B cell (primary cell): ENCODE results near the gene LYAR. TPM values are rescaled to one million over a fixed set of nuclear protein-coding genes. Genes with fewer than 3 reads are reported as not detected.

Experiments used
- ATAC-seq: fragments of 200-7000 bp; cut with Tn5 transposase; one replicate; pipeline ENCODE4 v1.10.0; 2021; ENCODE audit warnings: low read depth, mild to moderate bottlenecking, moderate number of reproducible peaks, moderate library complexity
- CTCF ChIA-PET: fragments of 350-600 bp; sonication (Branson Sonifier 250); formaldehyde crosslinking; loops from one replicate; lab custom pipeline; 2021; ENCODE audit warnings: antibody characterized with exemption, inconsistent platforms; lab: Charles Lee
- POLR2A ChIA-PET: fragments of 350-600 bp; sonication (Branson Sonifier 250); formaldehyde crosslinking; loops from one replicate; lab custom pipeline; 2021; ENCODE audit warnings: antibody characterized with exemption; lab: Charles Lee
- DNase-seq: peaks from one replicate; pipeline ENCODE4 v3.0.0; 2013
- H2AFZ ChIP-seq: 2 replicates; pipeline ENCODE4 v1.6.1; 2012; ENCODE audit warnings: mild to moderate bottlenecking, low read depth, low read length; ENCODE audit not compliant: insufficient read depth, poor library complexity, severe bottlenecking
- H3K27ac ChIP-seq, 2 donors: 1 replicate in 1 of 2; 2 replicates in 1 of 2; pipeline ENCODE4 v1.5.1; 2012 to 2013; ENCODE audit warnings: low read length in 2 of 2, mild to moderate bottlenecking in 2 of 2, moderate library complexity in 1 of 2
- H3K27me3 ChIP-seq, 4 experiments: fragments of 200-600 bp in 1 of 4; sonication (generic) in 1 of 4; replicated peaks in 1 of 4; 1 replicate in 2 of 4; 2 replicates in 2 of 4; pipeline versions ENCODE4 v1.6.1 to v1.7.0; 2013 to 2016; ENCODE audit warnings: low read length in 3 of 4, mild to moderate bottlenecking in 2 of 4, mixed read lengths in 1 of 4, moderate library complexity in 1 of 4; ENCODE audit not compliant: insufficient read depth in 4 of 4, control insufficient read depth in 3 of 4; ENCODE audit errors: control extremely low read depth in 1 of 4
- H3K36me3 ChIP-seq, 2 experiments: replicated peaks in 1 of 2; 1 replicate in 1 of 2; 2 replicates in 1 of 2; pipeline versions ENCODE4 v1.6.1 to v1.7.1; 2013; ENCODE audit warnings: low read length in 1 of 2; ENCODE audit not compliant: insufficient read depth in 2 of 2, control insufficient read depth in 1 of 2; ENCODE audit errors: control extremely low read depth in 1 of 2, extremely low read depth in 1 of 2
- H3K4me1 ChIP-seq, 2 donors: fragments of 200-600 bp in 1 of 2; sonication (generic) in 1 of 2; 1 replicate in 1 of 2; 2 replicates in 1 of 2; pipeline versions ENCODE4 v1.5.1 to v1.6.1; 2013 to 2017; ENCODE audit warnings: low read length in 2 of 2; ENCODE audit not compliant: control insufficient read depth in 2 of 2, insufficient read depth in 2 of 2
- H3K4me2 ChIP-seq: replicated peaks from 2 replicates; pipeline ENCODE3; 2012; ENCODE audit warnings: mild to moderate bottlenecking, low read depth, low read length; ENCODE audit not compliant: poor library complexity, severe bottlenecking
- H3K4me3 ChIP-seq, 5 experiments: fragments of 200-600 bp in 1 of 5; sonication (generic) in 1 of 5; 1 replicate in 3 of 5; 2 replicates in 2 of 5; pipeline versions ENCODE4 v1.5.1 to v1.7.0; 2011 to 2016; ENCODE audit warnings: low read length in 4 of 5, mild to moderate bottlenecking in 4 of 5, low read depth in 2 of 5, control low read depth in 1 of 5, moderate library complexity in 1 of 5; ENCODE audit not compliant: insufficient read depth in 1 of 5; ENCODE audit errors: control extremely low read depth in 1 of 5, extremely low read depth in 1 of 5
- H3K79me2 ChIP-seq: fragments of 200-600 bp; sonication (generic); one replicate; pipeline ENCODE4 v1.6.0; 2016; ENCODE audit warnings: low read length; ENCODE audit not compliant: control insufficient read depth, insufficient read depth
- H3K9ac ChIP-seq: fragments of 200-600 bp; sonication (generic); 2 replicates; pipeline ENCODE4 v1.6.1; 2017; ENCODE audit warnings: mild to moderate bottlenecking, low read length, moderate library complexity
- H3K9me3 ChIP-seq, 3 donors: one replicate each; pipeline versions ENCODE4 v1.6.1 to v1.7.1; 2013; ENCODE audit warnings: low read length in 2 of 3; ENCODE audit not compliant: control insufficient read depth in 2 of 3, insufficient read depth in 1 of 3; ENCODE audit errors: control extremely low read depth in 1 of 3
- H4K20me1 ChIP-seq: 2 replicates; pipeline ENCODE4 v1.6.0; 2012; ENCODE audit warnings: mild to moderate bottlenecking, low read length; ENCODE audit not compliant: insufficient read depth, control insufficient read depth, poor library complexity, severe bottlenecking
- H3K27ac Mint-ChIP-seq: one replicate; pipeline ENCODE4 v1.8.0; 2021; ENCODE audit warnings: mixed read lengths
- H3K27me3 Mint-ChIP-seq: one replicate; pipeline ENCODE4 v1.8.0; 2021; ENCODE audit warnings: mixed read lengths
- H3K4me1 Mint-ChIP-seq: one replicate; pipeline ENCODE4 v1.8.0; 2021; ENCODE audit warnings: mixed read lengths
- H3K4me3 Mint-ChIP-seq: one replicate; pipeline ENCODE4 v1.8.0; 2021; ENCODE audit warnings: mixed read lengths
- H3K9me3 Mint-ChIP-seq: one replicate; pipeline ENCODE4 v1.8.0; 2022; ENCODE audit warnings: mixed read lengths; ENCODE audit not compliant: insufficient read depth
- CTCF ChIP-seq: fragments of 200-600 bp; IDR thresholded peaks from one replicate; pipeline ENCODE4 v1.8.0; 2022; ENCODE audit warnings: antibody characterized with exemption, mild to moderate bottlenecking
- EZH2 ChIP-seq: IDR thresholded peaks from 2 replicates; pipeline ENCODE4 v1.6.1; 2012; ENCODE audit warnings: borderline replicate concordance, low read depth, mild to moderate bottlenecking, moderate library complexity, low read length; ENCODE audit not compliant: insufficient read depth, poor library complexity, severe bottlenecking
- WGBS: methylation state at CpG from one replicate; pipeline ENCODE4 v1.1.5; 2013; ENCODE audit warnings: missing lambda C conversion rate; ENCODE audit not compliant: insufficient coverage; 5-methylcytosine and 5-hydroxymethylcytosine counted together
- intact Hi-C: fragments of 100-400 bp; cut with micrococcal nuclease; formaldehyde crosslinking; loops from one replicate; pipeline ENCODE4 v1.10.0; 2022
- polyA plus RNA-seq: library from polyadenylated mRNA; depleted of rRNA; stranded (reverse); fragments of >200 nt; gene quantifications from 2 replicates; pipeline ENCODE4 v1.2.3, GENCODE V29; 2012
- total RNA-seq, 2 donors: library from RNA; stranded (reverse); fragments of 120-200 nt in 1 of 2; gene quantifications; 1 replicate in 1 of 2; 2 replicates in 1 of 2; pipeline versions ENCODE4 v1.2.3 to v1.2.4, GENCODE V29; 2013 to 2022

The LYAR gene
- total and polyA plus RNA-seq, 2 donors (not counting 1 experiment from before 2014, with no cell fraction given), result 3.0 to 11.5 TPM

- 100% methylated on average over 3 of the region's 10 CpGs for WGBS
- H2AFZ ChIP-seq, result no peak overlapping the region
- H3K27me3 Mint-ChIP-seq, result no peaks in the 10 kb centered on the region
- intact Hi-C loops, result no loop called here
- H3K4me1 Mint-ChIP-seq, result no peaks in the 10 kb centered on the region
- H3K27ac ChIP-seq, result no peak overlapping the region
- no peaks in the 10 kb centered on the region for H3K9me3 ChIP-seq
- H3K36me3 ChIP-seq, result peaks cover 0 to 48% of the 10 kb centered on the region in 2 experiments
- DNase-seq, result no peak
- ChIA-PET POLR2A (no interaction called here), CTCF (no interaction called here)
- H3K4me2 ChIP-seq, result no peak overlapping the region
- H3K79me2 ChIP-seq, result no peaks in the 10 kb centered on the region
- ATAC-seq, result no peak
- no peaks in the 10 kb centered on the region for H3K9me3 Mint-ChIP-seq
- TF ChIP-seq CTCF (no peak), EZH2 (no peak)
- no peaks in the 10 kb centered on the region for H4K20me1 ChIP-seq
- H3K4me3 Mint-ChIP-seq, result no peak overlapping the region
- H3K9ac ChIP-seq, result no peak overlapping the region
- H3K27ac Mint-ChIP-seq, result no peak overlapping the region
- no peak overlapping the region for H3K4me3 ChIP-seq
- H3K27me3 ChIP-seq, result no peaks in the 10 kb centered on the region
- H3K4me1 ChIP-seq, result no peaks in the 10 kb centered on the region
Measured at GRCh38 chr4:4271912-4272311, 18.0 kb downstream of the LYAR start.

GRCh38 chr4:4270529-4270928 is 19.4 kb downstream of the LYAR start:
- DNase-seq (no peak), ATAC-seq (no peak)
- Mint-ChIP-seq H3K27me3 (no peaks in the 10 kb centered on the region), H3K27ac (no peak overlapping the region), H3K9me3 (no peaks in the 10 kb centered on the region), H3K4me1 (no peaks in the 10 kb centered on the region), H3K4me3 (no peak overlapping the region)
- ChIA-PET POLR2A (no interaction called here), CTCF (no interaction called here)
- Histone ChIP-seq H2AFZ (no peak overlapping the region), H3K9ac (no peak overlapping the region), H4K20me1 (no peaks in the 10 kb centered on the region), H3K9me3 (no peaks in the 10 kb centered on the region), H3K79me2 (no peaks in the 10 kb centered on the region), H3K27me3 (no peaks in the 10 kb centered on the region), H3K27ac (no peak overlapping the region), H3K4me1 (no peaks in the 10 kb centered on the region), H3K4me2 (no peak overlapping the region), H3K4me3 (no peak overlapping the region), H3K36me3 (peaks cover 0 to 44% of the 10 kb centered on the region in 2 experiments)
- intact Hi-C loops, result no loop called here
- 83% methylated on average over 1 of the region's 4 CpGs for WGBS
- TF ChIP-seq EZH2, result no peak
- TF ChIP-seq CTCF, result no peak
